ENCODE measurements around the gene NPPB. TPM values are rescaled to one million over a fixed set of nuclear protein-coding genes. Genes with fewer than 3 reads are reported as not detected.

The NPPB gene
- total and polyA plus RNA-seq, 2 of the 8 experiments (the other 6 are each of a cell fraction or from before 2014, with no cell fraction given), result 0.36 to 0.91 TPM

- peaks cover 0 to 10% (median 7%) of the 10 kb centered on the region in 4 experiments; a peak in 6 of 7 replicates for H3K4me1 ChIP-seq (replicated peaks in 1 of 4; ENCODE audit: control insufficient read depth in 3 of 4, insufficient read depth in 4 of 4, low read length in 3 of 4)
- H2BK5ac ChIP-seq (ENCODE audit: low read depth, low read length), result no peak overlapping the region
- H3K4me2 ChIP-seq (ENCODE audit: insufficient read depth in 1 of 2, low read depth in 2 of 2, low read length in 2 of 2), result no peak overlapping the region
- 98% methylated on average over 6 of the region's 6 CpGs; no CpG with 5 or more reads in 1 of the 2 experiments for WGBS, 2 experiments (ENCODE audit: extremely low coverage in 1 of 2, insufficient coverage in 1 of 2, insufficient read length in 1 of 2, insufficient replicate concordance in 2 of 2, low coverage in 1 of 2, low lambda C conversion rate in 2 of 2, missing lambda C conversion rate in 1 of 2)
- DNase-seq (ENCODE audit: low read depth in 1 of 2, low spot score in 2 of 2), result no peak
- no peak overlapping the region for H2BK120ac ChIP-seq (replicated peaks; ENCODE audit: low read depth, low read length)
- no peak overlapping the region for H3K9ac ChIP-seq (replicated peaks in 1 of 4; ENCODE audit: extremely low read depth in 1 of 4, low read depth in 3 of 4, low read length in 3 of 4)
- POLR2A ChIA-PET (ENCODE audit: partially characterized antibody), result interaction anchor here (9.5 kb wide), 1 partner anchor 30 kb away, joined by 109 read pairs; no protein-coding TSS in a partner anchor
- no peak overlapping the region for H3K18ac ChIP-seq (ENCODE audit: extremely low read depth, low read length)
- no peaks in the 10 kb centered on the region for H3K27me3 ChIP-seq (replicated peaks in 1 of 4; ENCODE audit: control insufficient read depth in 3 of 4, extremely low read depth in 1 of 4, insufficient read depth in 3 of 4, low read length in 3 of 4)
- no peaks in the 10 kb centered on the region for H3K79me2 ChIP-seq (ENCODE audit: control insufficient read depth in 1 of 2, insufficient read depth in 2 of 2, low read length in 2 of 2)
- H2BK20ac ChIP-seq (ENCODE audit: low read length), result no peak overlapping the region
- no peaks in the 10 kb centered on the region for H3K23me2 ChIP-seq (ENCODE audit: low read depth, low read length)
- H3K14ac ChIP-seq (ENCODE audit: insufficient read length), result no peak overlapping the region
- no peak overlapping the region for H3K4me3 ChIP-seq (ENCODE audit: extremely low read depth in 1 of 4, insufficient read depth in 2 of 4, low read depth in 3 of 4, low read length in 4 of 4)
- no peak overlapping the region for H2AK5ac ChIP-seq (ENCODE audit: low read depth, low read length)
- H3K27ac ChIP-seq (ENCODE audit: low read depth, low read length), result no peak overlapping the region
- H2BK15ac ChIP-seq (ENCODE audit: low read length), result no peak overlapping the region
- no peaks in the 10 kb centered on the region for H3K79me1 ChIP-seq (ENCODE audit: low read depth, low read length)
- H3K23ac ChIP-seq (ENCODE audit: insufficient read length), result no peak overlapping the region
- no peak overlapping the region for H3K4ac ChIP-seq (replicated peaks; ENCODE audit: insufficient read length, low read depth, low read length)
- no peak overlapping the region for H4K5ac ChIP-seq (ENCODE audit: insufficient read length, low read depth, low read length)
- H3K9me3 ChIP-seq (ENCODE audit: insufficient read depth in 2 of 2, low read depth in 1 of 2, low read length in 1 of 2), result peaks cover 0 to 2% of the 10 kb centered on the region in 2 experiments; a peak in 2 of 4 replicates
- H4K8ac ChIP-seq (ENCODE audit: extremely low read depth, insufficient read depth, low read length), result no peak overlapping the region
- CTCF ChIA-PET (ENCODE audit: partially characterized antibody), result interaction anchor here (1.1 to 6.2 kb wide), 8 partner anchors 10 to 39 kb away, joined by 3 to 46 read pairs (median 13); partner anchors contain the start of genes NPPA and NPPB
- no peak for FAIRE-seq
- no peak overlapping the region; the same call in 1 of the 2 replicates for H2BK12ac ChIP-seq (ENCODE audit: low read depth, low read length)
- H2AFZ ChIP-seq (ENCODE audit: low read length), result no peak overlapping the region
- no peaks in the 10 kb centered on the region for H3K36me3 ChIP-seq (ENCODE audit: control insufficient read depth in 2 of 4, insufficient read depth in 4 of 4, low read length in 3 of 4)
- no peak overlapping the region for H3K56ac ChIP-seq (replicated peaks; ENCODE audit: insufficient read length, low read depth, low read length)
- H4K91ac ChIP-seq (replicated peaks; ENCODE audit: insufficient read length, low read length), result no peak overlapping the region
- H4K20me1 ChIP-seq (replicated peaks in 1 of 2; ENCODE audit: control insufficient read depth in 1 of 2, insufficient read depth in 2 of 2, low read length in 2 of 2), result no peaks in the 10 kb centered on the region
- TF ChIP-seq TAF7 (optimal IDR thresholded peaks at IDR 0.05; ENCODE audit: borderline replicate concordance, low read depth, low read length) (no peak), TBP (IDR thresholded peaks at IDR 0.05; ENCODE audit: low read depth, low read length) (no peak), HDAC2 (IDR thresholded peaks at IDR 0.05; ENCODE audit: borderline replicate concordance in 1 of 2, low read depth in 2 of 2, low read length in 2 of 2) (no peak), RNF2 (IDR thresholded peaks at IDR 0.05; ENCODE audit: borderline replicate concordance, low read depth, low read length, missing control alignments, poor library complexity, severe bottlenecking) (no peak), MAFK (IDR thresholded peaks at IDR 0.05; ENCODE audit: low read depth, low read length) (no peak), CHD2 (IDR thresholded peaks at IDR 0.05; ENCODE audit: low read length) (no peak), CHD1 (IDR thresholded peaks at IDR 0.05; ENCODE audit: low read depth, low read length) (no peak), EP300 (IDR thresholded peaks at IDR 0.05; ENCODE audit: borderline replicate concordance in 1 of 2, low read depth in 2 of 2, low read length in 2 of 2) (no peak), JUN (IDR thresholded peaks at IDR 0.05; ENCODE audit: low read depth, low read length) (no peak), POU5F1 (IDR thresholded peaks at IDR 0.05; ENCODE audit: low read depth, low read length) (no peak), BCL11A (IDR thresholded peaks at IDR 0.05; ENCODE audit: low read depth in 2 of 2, low read length in 2 of 2) (no peak)
- TF ChIP-seq, protein P1, sequence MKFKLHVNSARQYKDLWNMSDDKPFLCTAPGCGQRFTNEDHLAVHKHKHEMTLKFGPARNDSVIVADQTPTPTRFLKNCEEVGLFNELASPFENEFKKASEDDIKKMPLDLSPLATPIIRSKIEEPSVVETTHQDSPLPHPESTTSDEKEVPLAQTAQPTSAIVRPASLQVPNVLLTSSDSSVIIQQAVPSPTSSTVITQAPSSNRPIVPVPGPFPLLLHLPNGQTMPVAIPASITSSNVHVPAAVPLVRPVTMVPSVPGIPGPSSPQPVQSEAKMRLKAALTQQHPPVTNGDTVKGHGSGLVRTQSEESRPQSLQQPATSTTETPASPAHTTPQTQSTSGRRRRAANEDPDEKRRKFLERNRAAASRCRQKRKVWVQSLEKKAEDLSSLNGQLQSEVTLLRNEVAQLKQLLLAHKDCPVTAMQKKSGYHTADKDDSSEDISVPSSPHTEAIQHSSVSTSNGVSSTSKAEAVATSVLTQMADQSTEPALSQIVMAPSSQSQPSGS (IDR thresholded peaks at IDR 0.05; ENCODE audit: low read length), result no peak
Observed at GRCh38 chr1:11878891-11879190, 20.1 kb upstream of the NPPB start.

All from H1 (cell line).